HK-2 (cell line): ENCODE data around the gene PIEZO1.
"Not testable (repeated sequence)": the region's sequence is repeated elsewhere in the genome, so short reads cannot be mapped to it uniquely, and the experiment has no call there.

Source experiments
- DNase-seq: peaks from one replicate; pipeline ENCODE4 v3.0.0-alpha.2; 2018; ENCODE audit not compliant: unreplicated experiment

The PIEZO1 gene

GRCh38 chr16:88781140-88782077 is 3.6 kb downstream of the PIEZO1 start:
- DNase-seq, result no peak

- DNase-seq, result no peak
Measured at GRCh38 chr16:88780142-88781062, 4.6 kb downstream of the PIEZO1 start.

GRCh38 chr16:88779406-88780141 is 5.4 kb downstream of the PIEZO1 start:
- no peak for DNase-seq

- no peak for DNase-seq
Measured at GRCh38 chr16:88778541-88779065, 6.4 kb downstream of the PIEZO1 start.

- DNase-seq, result no peak
Measured at GRCh38 chr16:88778271-88778525, 6.8 kb downstream of the PIEZO1 start.

- no peak for DNase-seq
Measured at GRCh38 chr16:88777471-88778270, 7.3 kb downstream of the PIEZO1 start.

- no peak for DNase-seq
Measured at GRCh38 chr16:88775825-88776224, 9.2 kb downstream of the PIEZO1 start.

GRCh38 chr16:88774544-88775393 is 10.3 kb downstream of the PIEZO1 start:
- no peak for DNase-seq

GRCh38 chr16:88773812-88774291 is 11.2 kb downstream of the PIEZO1 start:
- peak; percentile 88 for DNase-seq

- peak; percentile 68 for DNase-seq
Measured at GRCh38 chr16:88772871-88773811, 11.9 kb downstream of the PIEZO1 start.

GRCh38 chr16:88771781-88772180 is 13.2 kb downstream of the PIEZO1 start:
- not testable (repeated sequence) for DNase-seq

GRCh38 chr16:88771294-88771772 is 13.7 kb downstream of the PIEZO1 start:
- no peak for DNase-seq

GRCh38 chr16:88770461-88771293 is 14.3 kb downstream of the PIEZO1 start:
- DNase-seq, result peak; percentile 90

- DNase-seq, result peak; percentile 67
Measured at GRCh38 chr16:88769617-88770460, 15.2 kb downstream of the PIEZO1 start.

- peak; percentile 54 for DNase-seq
Measured at GRCh38 chr16:88768071-88768783, 16.8 kb downstream of the PIEZO1 start.

- no peak for DNase-seq
Measured at GRCh38 chr16:88767546-88768070, 17.4 kb downstream of the PIEZO1 start.
